Middle frontal gyrus (tissue), 1 donor: ENCODE results near the gene CADPS.

Experiments
- DNase-seq: peaks from one replicate; pipeline ENCODE4 v3.0.0-alpha.2; 2015; ENCODE audit warnings: low spot score; ENCODE audit errors: extremely low spot score

Gene CADPS

DNA sequence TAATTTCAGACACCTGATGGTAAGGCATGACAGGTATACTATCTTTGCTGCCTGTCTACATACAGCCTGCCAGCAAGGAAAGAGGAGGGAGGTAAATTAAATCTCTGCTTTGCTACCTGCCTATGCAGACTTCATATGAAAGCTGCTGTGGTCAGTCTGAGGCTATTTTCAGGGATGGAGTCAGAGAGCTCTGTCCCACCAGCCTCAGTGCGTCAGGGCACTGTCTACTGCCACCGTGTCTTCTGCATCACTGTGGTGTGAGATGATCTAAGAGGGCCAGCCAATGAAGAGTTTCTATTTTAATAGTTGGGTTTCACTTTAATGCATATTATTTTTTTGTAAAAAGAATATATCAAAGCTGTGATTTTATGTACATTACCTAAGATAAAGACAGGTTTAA, 125.6 kb downstream of the CADPS start:
- no peak for DNase-seq

DNA sequence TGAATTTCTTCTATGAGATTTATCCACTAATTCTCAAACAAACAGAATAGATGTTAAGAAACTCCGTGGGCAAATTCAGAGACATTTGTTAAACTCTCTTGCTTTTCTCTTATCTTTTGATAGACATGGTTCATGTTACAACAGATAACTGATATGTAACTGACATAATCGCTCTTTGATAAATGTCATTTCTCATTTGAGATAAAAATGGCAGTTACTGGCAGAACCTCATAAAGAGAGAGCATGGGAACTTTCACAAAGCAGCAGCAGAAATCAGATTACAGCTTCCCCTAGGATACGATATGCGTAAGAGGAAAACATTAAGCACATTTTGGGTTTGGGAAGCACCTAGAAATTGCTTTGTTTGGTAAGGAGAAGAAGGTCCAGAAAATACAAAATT, 126.1 kb downstream of the CADPS start:
- DNase-seq, result no peak

DNA sequence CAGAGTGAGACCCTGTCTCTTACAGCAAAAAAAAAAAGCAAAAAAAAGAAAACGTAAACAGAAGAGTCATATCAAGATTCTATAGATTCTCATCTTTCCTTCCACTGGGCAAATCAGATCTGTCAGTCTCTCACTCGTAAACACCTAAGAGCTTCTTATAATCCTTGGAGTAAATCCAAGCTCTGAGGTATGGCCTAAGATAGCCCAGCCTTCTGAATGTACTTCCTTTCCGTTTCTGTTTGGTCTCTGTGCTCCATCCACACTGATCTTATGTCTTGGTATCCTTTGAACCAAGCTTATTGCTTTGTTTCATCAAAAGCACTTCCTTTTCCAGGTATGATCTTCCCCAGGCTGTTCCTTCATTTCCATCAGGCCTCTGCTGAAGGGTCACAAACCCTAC, 137.8 kb downstream of the CADPS start:
- no peak for DNase-seq

DNA sequence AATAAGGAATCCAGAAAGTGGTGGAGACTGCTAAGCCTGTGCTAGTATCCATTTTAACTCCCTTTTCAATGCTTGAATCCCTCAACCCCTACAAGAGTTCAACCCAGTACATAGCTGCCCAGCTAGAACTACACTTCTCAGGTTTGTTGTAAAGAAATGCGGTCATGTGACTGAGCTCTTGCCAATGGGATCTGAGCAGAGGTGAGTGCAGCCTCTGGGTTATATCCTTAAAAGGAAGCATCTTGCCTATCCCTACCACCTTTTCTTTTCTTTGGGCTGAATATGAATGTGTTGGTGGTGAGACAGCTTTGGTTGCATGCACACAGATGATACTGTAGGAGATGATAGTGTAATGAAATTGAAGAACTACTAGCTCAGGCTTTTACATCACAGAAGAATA, 139.7 kb downstream of the CADPS start:
- DNase-seq, result no peak

DNA sequence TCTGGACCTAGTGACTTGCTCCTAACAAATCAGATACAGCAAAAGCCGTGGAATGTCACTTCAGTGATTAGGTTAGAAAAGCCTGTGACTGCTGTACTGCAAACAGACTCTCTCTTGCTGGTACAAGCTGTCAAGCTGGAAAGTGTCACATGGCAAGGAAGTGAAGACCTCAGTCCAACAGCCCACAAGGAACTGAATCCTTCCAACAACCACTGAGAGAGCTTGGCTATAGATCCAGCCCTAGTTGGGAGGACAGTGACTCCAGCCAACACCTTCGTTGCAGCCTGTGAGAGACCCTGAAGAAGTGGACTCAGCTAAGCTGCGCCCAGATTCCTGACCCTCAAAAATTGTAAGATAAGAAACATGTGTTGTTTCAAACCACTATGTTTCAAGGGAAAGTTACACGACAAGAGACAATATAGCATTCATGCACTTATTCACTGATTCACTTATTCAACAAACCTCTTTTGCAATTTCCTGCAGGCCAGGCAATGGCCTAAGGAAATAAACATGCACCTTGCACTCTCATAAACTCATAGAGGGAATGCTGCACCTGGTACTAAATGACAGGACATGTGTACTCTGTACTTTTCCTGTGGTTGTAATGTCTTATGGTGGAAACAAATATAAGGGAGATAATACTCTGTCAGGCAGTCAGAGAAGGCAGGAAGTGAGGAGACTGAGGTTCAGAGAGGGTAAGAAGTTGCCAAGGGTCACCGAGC, 142.9 kb downstream of the CADPS start:
- no peak for DNase-seq

DNA sequence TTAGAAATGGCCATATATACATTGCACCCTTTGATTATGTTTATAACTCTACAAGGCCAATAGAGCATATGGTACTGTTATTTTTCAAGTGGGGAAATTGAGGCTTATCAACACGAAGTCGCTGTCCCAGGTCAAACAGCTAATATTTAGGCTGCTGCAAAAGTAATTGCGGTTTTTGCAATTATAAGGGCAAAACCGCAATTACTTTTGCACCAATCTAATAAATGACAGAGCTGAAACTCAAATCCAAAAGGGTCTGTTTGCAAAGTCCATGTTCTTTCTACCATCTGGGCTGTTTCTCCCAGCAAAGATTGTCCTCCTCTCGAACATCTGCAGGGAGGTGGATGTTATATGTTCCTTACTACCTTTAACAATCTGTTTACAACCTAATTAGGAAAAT, 147.2 kb downstream of the CADPS start:
- DNase-seq, result no peak

DNA sequence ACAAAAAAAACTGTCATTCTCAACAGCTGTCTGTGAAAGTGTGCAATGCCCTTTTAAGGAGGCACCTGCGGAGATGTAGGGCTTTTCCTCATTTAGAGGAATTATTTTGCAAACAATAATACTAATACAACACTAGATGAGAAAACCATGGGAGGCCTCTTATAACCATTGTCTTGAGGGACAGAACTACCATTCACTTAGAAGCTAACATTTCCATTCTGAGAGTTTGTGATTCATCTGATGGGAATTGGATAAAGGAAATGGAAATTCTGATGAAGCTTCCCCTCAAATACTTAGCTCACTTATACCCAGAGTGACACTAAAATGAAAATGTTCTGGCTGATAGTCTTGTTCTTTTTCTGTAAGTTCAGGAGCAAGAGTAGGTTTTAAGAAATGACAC, 147.7 kb downstream of the CADPS start:
- no peak for DNase-seq

DNA sequence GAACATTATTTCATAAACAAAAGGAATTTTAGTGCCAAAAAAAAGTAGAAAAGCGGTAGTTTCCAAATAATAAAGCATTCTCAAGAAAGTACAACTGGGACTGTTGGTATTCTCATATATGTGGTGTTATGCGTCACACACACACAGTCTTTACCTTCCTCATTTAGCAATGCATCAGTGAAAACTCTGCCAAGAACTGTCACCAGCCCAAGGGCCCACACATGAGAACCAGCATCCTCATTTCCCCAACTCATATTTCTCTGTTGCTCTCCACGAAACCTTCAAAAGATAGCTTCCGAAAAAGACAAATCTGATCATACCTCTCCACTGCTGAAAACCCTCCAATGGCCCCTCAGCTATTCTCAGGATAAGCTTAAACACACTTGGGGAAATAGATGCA, 150.7 kb downstream of the CADPS start:
- DNase-seq, result peak; percentile 47

DNA sequence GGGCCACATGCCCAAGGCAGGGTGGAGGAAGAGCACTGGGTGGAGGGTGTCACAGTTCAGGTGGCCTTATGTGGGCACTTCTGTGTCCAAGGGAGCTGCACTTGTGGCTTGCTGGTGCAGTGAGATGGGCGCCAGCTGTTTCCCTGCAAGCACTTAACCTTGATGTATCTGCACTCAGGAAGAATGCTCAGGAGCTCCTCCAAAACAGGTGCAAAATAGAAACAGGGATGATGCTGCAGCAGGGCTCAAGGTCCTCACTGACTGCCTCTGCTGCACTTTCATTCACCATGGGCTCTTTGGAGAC, 151.3 kb downstream of the CADPS start:
- DNase-seq, result no peak

DNA sequence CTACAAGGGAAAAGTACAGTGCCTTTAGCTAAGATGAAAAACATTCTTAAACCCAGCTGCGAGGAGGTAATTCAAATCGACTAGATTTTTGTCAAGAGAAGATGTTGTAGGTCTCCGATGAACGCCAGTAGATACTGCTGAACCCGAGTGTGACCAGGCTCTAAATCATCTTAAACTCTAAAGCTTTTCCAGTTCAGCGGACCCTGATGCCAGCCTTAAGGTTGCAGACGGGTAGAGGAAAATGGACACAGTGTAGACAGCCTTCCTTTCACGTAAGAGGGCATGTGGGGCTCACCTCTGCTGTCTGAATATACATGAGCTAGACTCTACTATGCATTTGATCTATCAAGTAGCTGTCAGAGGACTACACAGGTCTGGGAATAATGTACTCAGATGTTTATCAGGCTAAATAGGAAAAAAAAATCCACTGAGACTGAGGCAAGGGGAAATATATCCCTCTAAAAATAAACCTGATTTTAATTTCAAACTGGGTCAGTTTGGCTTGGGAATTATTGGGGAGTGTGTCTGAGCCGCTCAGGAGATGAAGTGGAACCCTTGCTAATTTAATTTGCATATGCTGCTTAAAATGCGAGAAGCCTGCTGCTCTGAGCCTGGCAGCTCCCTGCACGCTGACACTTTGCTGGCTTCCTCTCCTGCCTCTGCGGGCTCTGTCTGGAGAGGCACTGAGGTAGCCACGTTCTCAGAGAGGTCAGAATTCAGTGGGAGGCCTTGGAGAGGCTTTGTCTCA, 151.9 kb downstream of the CADPS start:
- DNase-seq, result no peak

DNA sequence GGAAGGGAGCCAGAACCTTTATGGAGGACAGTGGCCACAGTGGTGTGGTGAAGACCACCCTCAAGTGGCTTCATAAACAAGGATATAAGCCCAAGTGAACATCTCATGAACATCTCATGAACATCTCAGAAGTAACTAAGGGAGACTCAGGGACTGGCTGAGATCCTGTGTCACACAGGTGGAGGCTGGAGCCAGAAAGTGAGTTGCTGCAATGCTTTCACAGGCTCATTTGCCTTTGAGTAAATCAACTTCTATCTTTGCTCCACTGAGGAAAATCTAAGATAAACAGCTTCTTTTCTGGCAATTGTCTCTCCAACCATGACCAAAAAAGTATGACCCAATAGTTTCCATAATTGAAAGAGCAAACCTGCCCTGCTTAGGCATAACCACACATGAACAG, 152.9 kb downstream of the CADPS start:
- no peak for DNase-seq

DNA sequence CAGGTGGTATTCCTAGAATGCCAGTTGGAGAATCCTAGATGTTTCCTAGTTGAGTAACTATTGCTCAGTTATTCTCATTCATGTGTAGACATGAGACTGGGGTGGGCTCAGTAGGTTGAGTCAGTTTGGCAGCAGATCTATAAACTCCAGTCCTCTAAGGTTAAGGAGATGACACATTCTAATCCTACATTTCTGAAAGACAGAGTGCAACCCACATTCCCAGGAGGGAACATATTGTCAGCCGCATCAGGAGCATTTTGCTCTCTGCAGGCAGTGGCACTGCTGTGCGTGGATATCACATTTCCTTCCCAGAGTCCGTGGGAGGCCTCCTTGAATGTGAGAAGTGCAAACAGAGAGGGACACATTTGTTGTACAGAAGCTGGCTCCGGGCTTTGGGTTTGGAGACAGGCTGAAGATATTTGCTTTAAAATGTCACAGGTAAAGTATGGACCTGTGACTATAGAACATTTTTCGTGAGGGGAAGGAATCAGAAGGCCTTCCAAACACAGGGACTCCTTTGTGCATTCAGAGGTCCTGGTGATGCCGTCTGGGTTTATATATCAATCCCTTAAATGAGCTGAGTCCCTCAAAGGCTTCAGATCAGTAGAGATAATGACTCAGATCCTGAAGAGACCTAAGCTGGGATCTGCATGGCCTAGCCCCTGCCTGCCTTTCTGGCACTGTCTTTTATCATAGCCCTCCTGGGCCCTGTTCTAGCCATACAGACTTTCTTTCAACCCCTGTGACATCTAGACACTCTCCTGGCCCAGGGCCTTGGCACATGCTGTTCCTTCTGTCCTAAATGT, 156.5 kb downstream of the CADPS start:
- peak; percentile 31 for DNase-seq

DNA sequence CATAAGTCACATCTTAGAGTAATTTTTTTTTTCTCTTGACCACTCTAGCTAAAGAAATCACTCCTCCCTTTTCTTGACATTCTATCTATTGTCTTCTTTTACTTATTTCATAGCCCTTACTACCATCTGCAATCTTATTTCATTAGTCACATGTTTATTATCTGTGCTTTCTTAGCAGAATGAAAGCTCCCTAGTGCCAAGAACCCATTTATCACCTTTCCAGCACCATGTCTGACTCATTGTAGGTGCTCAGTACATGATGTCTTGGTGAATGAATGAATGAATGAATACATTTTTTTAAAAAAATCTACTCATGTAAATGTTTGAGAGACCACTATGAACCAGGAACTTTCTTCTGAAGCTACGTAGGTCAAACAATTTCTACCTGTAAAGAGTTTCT, 157.2 kb downstream of the CADPS start:
- no peak for DNase-seq

DNA sequence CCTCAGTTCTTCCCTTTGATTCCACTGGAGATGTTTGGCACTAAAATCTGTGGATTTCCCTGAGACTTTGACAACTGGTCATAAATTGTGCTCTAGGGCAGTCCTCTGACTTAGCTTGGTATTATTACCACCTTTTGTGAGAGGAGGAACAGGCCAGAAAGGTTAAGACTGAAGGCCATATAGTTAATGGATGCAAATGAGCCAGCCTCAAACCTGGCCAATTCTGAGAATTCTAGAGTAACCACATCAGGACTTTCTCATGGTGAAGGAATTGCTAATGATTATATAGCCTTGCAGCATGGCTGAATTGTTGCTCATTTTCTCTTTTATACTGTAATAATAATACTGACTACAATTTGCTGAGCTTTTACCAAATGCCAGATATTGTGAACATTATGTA, 162.5 kb downstream of the CADPS start:
- DNase-seq, result no peak

DNA sequence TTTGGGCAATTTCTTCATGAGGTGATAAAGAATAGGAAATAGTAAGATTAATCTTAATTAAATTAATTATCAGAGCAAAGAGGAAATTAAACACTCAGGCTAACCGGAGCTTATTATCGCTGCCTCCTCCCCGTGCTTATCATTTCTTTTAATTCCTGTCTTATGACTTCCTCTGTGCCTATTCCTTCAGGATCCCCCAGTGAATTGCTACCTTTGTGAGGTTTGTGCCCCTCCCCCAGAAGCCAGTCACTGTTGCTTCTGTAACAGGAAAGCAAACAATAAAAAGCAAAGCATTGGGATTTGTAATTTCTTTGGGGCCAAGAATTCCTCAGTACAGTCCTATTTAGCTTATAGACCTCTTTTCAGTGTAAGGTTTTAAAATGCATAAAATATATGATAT, 164.5 kb downstream of the CADPS start:
- DNase-seq, result no peak

DNA sequence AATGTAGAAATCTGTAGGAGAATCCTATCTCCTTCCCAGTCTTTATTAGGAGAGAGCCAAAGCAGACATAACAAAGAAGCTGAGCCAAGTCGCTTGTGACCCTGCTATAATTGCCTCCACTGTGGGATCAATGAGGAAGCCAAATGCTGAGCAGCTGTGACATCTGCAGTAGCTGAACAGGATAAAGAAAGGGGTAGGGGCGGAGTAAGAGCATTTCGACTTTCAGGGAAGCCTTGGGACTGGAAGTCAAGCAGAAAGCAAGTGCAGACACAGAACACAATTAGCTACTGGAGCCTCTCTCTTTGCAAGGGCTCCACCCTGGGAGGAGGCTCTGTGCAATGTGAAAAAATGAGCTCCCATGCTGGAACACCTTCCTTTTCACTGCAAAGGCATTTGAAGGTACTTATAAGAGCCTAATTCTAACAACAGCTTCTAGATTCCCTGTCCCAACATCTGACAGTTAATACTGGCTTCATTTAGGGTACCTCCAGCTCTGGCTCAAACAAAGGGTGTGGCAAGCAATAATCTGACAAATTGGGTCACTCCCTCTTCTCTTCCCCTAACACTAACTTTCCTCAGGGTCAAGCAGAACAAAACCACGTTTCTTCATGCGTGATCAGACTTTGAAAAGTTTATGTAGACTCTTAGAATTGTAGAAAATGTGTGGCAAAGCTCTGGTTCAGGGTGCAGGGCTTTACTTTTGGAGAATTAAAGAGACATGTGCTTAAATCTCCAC, 166.4 kb downstream of the CADPS start:
- no peak for DNase-seq

DNA sequence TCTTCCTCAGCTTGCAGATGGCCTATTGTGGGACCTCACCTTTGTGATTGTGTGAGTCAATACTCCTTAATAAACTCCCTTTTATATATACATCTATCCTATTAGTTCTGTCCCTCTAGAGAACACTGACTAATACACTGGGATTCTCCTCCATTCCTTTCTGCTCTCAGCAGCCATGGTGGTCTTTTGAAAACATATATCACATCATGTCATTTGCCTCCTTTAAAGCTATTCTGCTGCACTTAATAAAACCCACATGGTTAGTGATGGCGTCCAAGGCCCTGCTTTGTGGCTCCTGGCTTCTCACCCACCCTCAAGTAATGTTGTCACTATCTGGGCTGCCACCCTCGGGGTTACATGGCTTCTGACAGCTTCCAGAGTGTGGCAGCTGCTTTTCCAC, 169.5 kb downstream of the CADPS start:
- DNase-seq, result no peak

DNA sequence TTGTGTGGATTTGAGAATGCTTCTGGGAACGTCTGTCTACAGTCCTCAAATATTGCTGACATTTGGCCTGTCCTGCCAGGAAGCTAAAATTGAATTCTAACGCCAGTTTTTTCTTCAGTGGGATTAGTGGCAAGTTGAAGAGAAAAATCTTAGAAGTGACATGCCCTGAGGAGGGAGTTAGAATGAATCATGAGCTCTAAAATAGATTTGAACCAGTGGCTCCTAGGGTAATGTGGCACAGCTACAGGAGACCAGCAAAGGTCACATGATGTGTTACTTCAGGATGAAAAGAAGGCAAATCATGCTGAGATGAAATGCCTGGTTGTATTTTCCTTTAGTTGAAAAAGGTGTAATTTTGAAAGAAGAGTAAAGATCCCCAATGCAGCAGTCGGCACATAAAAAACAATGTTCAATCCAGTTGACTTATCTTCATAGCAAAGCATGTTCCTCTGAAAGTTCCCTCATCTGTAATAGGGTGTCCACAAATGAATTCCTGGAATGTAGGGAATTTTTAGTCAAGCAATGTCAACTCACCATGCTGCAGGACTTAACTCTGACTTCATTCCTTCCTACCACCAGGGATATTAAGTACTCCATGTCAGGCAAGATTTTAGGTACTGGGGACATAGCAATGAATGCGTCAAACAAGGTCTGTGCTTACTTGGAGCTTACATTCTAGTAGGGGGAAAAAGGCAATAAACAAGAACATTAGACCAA, 171.6 kb downstream of the CADPS start:
- DNase-seq, result no peak

DNA sequence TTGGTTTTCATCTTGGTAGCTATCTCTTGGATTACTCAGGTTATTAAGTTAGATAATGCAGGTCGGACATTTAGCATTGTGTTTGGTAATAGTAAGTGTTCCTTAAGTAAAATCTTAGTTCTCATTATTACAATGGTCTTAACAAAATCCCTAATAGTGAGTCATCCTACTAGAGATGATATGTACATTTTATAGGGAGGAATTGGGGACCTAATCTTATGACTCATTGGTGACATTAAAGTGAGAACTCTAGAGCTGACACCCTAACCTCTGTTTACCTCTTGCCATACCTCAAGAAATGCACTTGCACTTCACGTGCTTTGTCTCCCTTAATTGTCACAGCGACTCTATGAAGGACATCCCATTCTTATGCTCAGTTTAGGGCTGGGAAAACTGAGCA, 174.9 kb downstream of the CADPS start:
- DNase-seq, result no peak

DNA sequence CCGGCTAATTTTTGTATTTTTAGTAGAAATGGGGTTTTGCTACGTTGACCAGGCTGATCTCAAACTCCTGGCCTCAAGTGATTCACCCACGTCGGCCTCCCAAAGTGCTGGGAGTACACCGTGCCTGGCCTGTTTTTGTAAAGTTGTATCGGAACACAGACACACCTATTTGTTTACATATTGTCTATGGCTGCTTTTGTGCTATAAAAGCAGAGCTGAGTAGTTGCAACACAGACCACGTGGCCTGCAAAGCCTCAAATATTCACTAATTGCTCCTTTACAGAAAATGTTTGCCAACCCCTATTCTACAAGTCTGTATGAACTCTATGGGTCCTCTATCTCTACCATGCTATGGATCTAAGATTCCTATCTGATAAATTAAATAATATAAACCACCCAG, 175.5 kb downstream of the CADPS start:
- no peak for DNase-seq

DNA sequence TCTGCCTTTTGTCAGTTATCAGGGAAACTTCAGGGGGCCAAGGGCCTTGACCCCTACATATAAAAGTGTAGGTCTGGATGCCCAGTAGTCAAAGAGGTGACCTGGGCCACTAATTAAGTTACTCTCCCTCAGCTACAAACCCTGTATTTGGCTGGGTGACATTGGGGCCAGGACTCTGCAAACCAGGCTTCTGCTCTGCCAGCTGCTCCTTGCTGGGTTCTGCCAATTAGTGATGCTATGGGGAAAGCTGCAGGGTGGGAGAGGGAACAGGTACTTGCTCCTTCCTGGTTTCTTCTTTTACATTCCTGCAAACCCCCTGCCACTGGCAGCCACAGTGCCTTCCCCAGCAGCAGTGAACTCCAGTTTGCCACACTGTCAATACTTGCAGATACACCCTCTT, 179.2 kb downstream of the CADPS start:
- no peak for DNase-seq
